ENCODE data around the gene VASH2.
"Not testable (repeated sequence)": the region's sequence is repeated elsewhere in the genome, so short reads cannot be mapped to it uniquely, and the experiment has no call there.

Gene VASH2

DNA sequence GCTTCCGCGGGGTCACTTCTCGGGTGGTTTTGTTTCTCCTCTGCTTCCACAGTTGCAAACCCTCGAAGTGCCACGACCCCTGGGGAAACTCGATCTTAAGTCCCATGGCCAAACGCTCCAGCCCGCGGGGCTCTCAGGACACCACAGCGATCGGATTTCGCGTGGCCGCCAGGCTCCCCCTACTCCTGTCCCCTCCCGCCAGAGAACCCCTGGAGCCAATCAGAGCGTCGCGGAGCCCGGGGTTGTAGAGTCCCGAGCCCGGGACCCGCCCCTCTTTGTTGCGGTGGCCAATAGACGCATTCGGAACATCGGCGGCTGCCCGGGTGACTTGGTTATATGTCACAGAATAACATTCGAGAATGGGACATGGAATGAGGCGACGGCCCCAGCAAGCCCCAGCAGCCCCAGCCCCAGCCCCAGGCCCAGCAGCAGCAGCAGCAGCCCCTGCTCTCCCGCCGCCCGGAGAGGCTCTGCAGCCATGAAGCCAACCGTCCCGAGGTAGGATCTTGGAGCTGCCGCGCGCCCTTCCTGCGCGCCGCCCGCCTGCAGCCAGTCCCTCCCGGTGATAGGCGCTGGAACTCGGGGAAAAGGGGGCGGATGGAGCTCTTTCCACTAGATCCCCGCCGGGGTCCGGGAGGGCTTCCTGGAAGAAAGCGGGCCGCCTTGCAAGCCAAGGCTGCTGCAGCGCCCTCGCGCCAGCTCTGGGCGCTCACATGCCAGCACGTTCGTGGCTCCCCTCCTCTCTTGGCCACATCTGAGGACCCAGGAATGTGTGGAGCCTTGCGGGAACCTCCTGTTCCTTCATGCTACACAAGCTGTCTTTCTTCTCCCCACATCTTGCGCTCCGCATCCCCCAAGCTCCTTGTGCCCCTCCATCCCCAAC is at the start of gene VASH2:
TSS of gene VASH2 (plus strand) at position 299 of the 883 bp plus-strand sequence. CDS start 1,002 bp downstream, outside the sequence.
- H3K27ac ChIP-seq = no peak within 1 kb of the TSS
- DNase-seq (ENCODE audit: low read depth, low spot score) = no peak

DNA sequence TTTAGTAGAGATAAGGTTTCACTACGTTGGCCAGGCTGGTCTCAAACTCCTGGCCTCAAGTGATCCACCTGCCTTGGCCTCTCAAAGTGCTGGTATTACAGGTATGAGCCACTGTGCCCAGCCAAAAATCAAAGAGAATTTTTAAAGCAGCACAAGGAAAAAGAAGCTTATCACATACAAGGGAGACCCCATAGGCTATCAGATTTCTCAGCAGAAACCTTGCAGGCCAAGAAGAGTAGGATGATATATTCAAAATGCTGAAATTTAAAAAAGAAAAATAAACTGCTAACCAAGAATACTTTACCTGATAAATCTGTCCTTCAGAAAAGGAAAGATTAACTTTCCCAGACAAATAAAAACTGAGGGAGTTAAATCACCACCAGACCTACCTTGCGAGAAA is 49.1 kb upstream of the VASH2 start:
- DNase-seq (ENCODE audit: low read depth, low spot score) = no peak
- no peak overlapping the region for H3K27ac ChIP-seq

DNA sequence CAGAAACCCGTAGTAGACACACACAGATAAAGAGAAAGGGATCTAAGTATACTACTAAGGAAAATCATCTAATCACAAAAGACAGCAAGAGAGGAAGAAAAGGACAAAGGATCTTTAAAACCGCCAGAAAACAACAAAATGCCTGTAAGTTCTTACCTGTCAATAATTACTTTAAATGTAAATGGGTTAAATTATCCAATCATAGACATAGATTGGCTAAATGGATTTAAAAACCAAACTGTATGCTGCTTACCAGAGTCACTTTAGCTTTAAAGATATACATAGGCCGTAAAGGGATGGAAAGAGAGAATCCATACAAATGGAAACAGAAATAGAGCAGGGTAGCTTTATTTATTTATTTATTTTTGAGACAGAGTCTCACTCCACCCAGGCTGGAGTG is 48.3 kb upstream of the VASH2 start:
- DNase-seq (ENCODE audit: low read depth, low spot score) = no peak
- no peak overlapping the region for H3K27ac ChIP-seq

- H3K27ac ChIP-seq = no peak overlapping the region
- no peak for DNase-seq (ENCODE audit: low read depth, low spot score)
Measured at GRCh38 chr1:212903664-212904063, 46.7 kb upstream of the VASH2 start.

DNA sequence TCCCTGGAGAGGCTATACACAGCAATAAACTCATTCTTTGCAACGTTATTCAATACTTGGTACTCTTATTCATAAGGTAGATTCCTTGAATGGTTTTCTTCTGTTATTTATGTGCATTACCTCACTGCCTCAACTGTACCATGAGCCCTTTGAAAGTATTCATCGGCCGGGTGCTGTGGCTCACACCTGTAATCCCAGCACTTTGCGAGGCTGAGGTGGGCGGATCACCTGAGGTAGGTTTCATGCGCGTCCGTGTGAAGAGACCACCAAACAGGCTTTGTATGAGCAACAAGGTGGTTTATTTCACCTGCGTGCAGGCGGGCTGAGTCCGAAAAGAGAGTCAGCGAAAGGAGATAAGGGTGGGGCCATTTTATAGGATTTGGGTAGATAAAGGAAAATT is 42.3 kb upstream of the VASH2 start:
- DNase-seq (ENCODE audit: low read depth, low spot score); H3K27ac ChIP-seq: not testable (repeated sequence)

DNA sequence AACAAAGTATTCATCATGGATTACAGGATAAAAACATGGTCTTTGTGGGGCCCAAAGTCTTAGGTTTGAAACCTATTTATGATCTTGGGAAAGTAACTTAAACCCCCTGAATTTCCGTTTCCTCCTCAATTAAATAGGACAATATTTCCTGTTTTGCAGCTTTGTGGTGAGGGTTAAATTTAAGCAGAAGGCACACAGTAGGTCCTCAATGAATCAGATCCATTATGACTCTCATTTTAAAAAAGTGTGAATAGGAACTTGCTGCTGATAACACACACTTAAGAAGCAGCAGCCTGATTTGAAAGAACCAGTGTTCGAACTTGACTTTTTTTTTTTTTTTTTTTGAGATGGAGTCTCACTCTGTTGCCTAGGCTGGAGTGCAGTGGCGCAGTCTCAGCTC is 41.4 kb upstream of the VASH2 start:
- H3K27ac ChIP-seq = no peak overlapping the region
- no peak for DNase-seq (ENCODE audit: low read depth, low spot score)

- DNase-seq (ENCODE audit: low read depth, low spot score) = no peak
- H3K27ac ChIP-seq = no peak overlapping the region
Measured at GRCh38 chr1:212909652-212910063, 40.7 kb upstream of the VASH2 start.

GRCh38 chr1:212910213-212910612 is 40.1 kb upstream of the VASH2 start:
- not testable (repeated sequence) for H3K27ac ChIP-seq; DNase-seq (ENCODE audit: low read depth, low spot score)

GRCh38 chr1:212913638-212914037 is 36.7 kb upstream of the VASH2 start:
- DNase-seq (ENCODE audit: low read depth, low spot score); H3K27ac ChIP-seq: not testable (repeated sequence)

GRCh38 chr1:212914110-212914509 is 36.2 kb upstream of the VASH2 start:
- DNase-seq (ENCODE audit: low read depth, low spot score); H3K27ac ChIP-seq: not testable (repeated sequence)

DNA sequence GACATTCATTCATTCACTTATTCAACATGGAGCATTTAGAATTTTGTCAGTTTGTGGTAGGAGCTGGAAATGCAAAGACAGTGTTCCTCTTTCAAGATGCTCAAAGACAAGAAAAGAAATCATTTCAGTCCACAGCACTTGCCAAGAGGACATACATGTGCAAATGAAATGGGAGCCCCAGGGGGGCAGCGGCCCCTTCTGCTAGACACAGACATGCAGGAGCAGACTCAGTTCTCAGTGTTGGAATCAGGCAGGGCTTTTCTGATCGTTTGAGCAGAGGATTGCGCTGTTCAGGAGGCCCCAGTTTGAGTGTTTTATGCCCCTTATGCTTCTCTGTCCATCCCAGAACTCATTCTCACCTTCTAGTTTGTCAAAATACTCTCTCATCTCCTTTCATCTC is 35.6 kb upstream of the VASH2 start:
- no peak for DNase-seq (ENCODE audit: low read depth, low spot score)
- H3K27ac ChIP-seq = no peak overlapping the region

DNA sequence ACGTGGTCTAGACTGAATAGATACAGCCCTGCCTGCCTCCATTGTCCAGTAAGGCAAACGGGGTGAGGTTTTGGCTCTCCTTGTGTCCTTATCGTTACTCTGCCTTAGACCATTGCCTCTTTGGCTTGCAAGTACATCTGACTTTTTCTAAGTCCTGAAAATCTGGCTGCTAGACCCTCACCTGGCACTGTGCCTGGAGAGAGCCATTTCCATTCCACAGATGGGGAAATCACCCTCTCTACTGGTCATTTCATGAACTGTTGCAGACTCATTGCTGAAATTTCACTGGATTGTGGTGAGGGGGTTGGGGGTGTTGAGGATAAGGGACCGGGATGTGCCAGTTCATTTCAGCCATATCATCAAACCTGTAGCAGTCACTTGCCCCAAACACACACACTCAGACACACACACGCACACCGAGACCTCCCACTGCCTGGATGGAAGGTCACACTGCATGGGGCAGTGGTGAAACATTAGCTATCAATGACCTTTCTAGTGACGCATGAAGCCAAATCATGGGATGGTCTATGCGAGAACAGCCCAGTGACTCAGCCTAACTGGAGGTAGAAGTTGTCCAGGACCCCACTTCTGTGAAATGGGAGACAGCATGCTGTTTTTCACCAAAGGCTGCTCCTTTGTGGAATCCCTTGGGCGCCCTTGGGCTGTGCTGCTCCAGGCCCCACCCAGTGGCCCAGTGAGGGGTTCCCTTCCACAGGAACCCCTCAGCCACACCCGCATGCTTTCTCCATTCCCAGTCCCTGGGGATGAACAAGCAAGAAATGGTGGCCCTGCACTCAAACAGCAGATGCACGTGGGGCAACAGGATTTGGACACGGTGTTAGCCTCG is 34.9 kb upstream of the VASH2 start:
- H3K27ac ChIP-seq = no peak overlapping the region
- DNase-seq (ENCODE audit: low read depth, low spot score) = no peak

GRCh38 chr1:212916481-212917133 is 33.7 kb upstream of the VASH2 start:
- H3K27ac ChIP-seq = no peak overlapping the region
- no peak for DNase-seq (ENCODE audit: low read depth, low spot score)

DNA sequence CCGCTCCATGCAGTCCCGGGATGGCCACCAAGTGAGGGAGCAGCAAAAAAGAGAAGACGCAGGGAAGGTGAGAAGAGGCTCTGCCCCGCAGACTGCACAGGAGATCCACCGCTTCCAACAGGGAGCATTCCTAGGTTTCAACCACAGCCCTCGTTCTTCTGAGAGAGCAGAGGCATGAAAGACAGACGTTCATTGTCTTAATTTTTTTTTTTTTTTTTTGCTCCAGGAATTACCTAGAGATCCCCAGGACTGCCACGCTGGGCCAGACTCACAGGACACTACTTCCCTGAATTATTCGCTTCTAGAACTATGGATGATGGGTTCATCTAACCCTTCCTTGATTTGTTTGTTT is 33.2 kb upstream of the VASH2 start:
- no peak for DNase-seq (ENCODE audit: low read depth, low spot score)
- H3K27ac ChIP-seq = no peak overlapping the region

GRCh38 chr1:212917858-212918257 is 32.5 kb upstream of the VASH2 start:
- no peak overlapping the region for H3K27ac ChIP-seq
- DNase-seq (ENCODE audit: low read depth, low spot score) = no peak

GRCh38 chr1:212918824-212919223 is 31.5 kb upstream of the VASH2 start:
- no peak for DNase-seq (ENCODE audit: low read depth, low spot score)
- H3K27ac ChIP-seq = no peak overlapping the region

- H3K27ac ChIP-seq = no peak overlapping the region
- DNase-seq (ENCODE audit: low read depth, low spot score) = no peak
Measured at GRCh38 chr1:212920246-212920645, 30.1 kb upstream of the VASH2 start.

DNA sequence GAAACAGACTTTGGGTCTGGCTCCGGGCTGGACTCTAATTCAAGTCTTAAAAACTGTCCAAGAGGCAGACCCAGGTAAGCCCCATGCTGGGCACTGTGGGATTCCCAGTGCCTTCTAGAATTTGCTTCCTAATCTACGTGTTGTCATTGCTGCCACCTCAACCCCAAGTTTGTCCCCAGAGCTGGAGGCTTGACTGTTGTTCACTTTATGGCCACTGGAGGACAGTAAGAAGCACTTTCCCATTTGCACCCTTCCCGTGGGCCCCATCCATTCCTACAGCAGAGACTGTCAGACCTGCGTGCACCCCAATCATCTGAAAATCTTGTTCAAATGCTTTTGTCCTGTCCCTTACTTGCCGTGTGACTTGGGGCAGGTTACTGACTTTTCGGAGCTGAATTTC is 29.4 kb upstream of the VASH2 start:
- DNase-seq (ENCODE audit: low read depth, low spot score) = no peak
- H3K27ac ChIP-seq = no peak overlapping the region

DNA sequence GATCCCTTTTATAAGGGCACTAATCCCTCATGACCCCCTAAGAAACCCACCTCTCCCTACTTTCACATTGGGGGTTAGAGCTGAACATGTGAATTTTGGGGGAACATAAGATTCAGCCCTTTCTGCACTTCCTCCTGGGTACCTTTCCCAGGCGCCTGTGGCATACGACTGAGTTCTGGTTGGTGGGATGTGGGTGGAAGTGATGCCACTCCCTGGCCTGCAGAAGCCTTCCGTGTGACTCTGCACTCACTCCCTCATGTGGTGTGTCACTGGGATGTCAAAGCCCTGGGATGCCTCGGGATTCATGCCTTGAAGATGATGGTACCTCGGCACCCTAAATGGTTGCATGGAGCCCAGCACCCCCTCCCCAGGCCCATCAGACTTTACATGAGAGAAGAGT is 28.3 kb upstream of the VASH2 start:
- no peak for DNase-seq (ENCODE audit: low read depth, low spot score)
- H3K27ac ChIP-seq = no peak overlapping the region

DNA sequence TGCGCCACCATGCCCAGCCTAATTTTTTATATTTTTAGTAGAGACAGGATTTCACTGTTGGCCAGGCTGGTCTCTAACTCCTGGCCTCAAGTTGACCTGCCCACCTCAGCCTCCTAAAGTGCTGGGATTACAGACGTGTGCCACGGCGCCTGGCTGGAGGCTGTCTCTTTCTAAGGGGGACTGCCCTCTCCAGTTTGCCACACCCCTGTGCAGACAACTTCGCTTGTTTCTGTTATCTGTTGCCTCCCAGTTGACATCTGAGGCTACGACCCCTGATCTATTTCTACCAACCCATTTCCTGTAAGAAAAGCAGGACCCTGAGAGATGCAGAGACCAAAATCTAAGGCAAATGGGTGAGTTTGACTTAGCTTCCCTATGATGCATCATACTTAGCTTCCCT is 24.0 kb upstream of the VASH2 start:
- H3K27ac ChIP-seq = no peak overlapping the region
- no peak for DNase-seq (ENCODE audit: low read depth, low spot score)

All from epithelial cell of prostate (primary cell).